ENCODE data around the gene LYPD4. TPM values are rescaled to one million over a fixed set of nuclear protein-coding genes. Genes with fewer than 3 reads are reported as not detected.

LYPD4 gene
- total RNA-seq, 1 experiment from 2014 or later: not detected

- TF ChIP-seq, protein P1, sequence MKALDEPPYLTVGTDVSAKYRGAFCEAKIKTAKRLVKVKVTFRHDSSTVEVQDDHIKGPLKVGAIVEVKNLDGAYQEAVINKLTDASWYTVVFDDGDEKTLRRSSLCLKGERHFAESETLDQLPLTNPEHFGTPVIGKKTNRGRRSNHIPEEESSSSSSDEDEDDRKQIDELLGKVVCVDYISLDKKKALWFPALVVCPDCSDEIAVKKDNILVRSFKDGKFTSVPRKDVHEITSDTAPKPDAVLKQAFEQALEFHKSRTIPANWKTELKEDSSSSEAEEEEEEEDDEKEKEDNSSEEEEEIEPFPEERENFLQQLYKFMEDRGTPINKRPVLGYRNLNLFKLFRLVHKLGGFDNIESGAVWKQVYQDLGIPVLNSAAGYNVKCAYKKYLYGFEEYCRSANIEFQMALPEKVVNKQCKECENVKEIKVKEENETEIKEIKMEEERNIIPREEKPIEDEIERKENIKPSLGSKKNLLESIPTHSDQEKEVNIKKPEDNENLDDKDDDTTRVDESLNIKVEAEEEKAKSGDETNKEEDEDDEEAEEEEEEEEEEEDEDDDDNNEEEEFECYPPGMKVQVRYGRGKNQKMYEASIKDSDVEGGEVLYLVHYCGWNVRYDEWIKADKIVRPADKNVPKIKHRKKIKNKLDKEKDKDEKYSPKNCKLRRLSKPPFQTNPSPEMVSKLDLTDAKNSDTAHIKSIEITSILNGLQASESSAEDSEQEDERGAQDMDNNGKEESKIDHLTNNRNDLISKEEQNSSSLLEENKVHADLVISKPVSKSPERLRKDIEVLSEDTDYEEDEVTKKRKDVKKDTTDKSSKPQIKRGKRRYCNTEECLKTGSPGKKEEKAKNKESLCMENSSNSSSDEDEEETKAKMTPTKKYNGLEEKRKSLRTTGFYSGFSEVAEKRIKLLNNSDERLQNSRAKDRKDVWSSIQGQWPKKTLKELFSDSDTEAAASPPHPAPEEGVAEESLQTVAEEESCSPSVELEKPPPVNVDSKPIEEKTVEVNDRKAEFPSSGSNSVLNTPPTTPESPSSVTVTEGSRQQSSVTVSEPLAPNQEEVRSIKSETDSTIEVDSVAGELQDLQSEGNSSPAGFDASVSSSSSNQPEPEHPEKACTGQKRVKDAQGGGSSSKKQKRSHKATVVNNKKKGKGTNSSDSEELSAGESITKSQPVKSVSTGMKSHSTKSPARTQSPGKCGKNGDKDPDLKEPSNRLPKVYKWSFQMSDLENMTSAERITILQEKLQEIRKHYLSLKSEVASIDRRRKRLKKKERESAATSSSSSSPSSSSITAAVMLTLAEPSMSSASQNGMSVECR (CRISPR knock-in tag; IDR thresholded peaks at IDR 0.05; ENCODE audit: borderline replicate concordance): no peak
- TF ChIP-seq HMGA2 (CRISPR knock-in tag; IDR thresholded peaks at IDR 0.05): no peak
- no peak for TF ChIP-seq ETV6 (CRISPR knock-in tag; IDR thresholded peaks at IDR 0.05)
- 0 out of 2 replicates have a peak, but pooled peaks have one; percentile 17 for TF ChIP-seq ESRRA (CRISPR knock-in tag; IDR thresholded peaks at IDR 0.05; ENCODE audit: borderline replicate concordance)
- TF ChIP-seq ZBTB21 (CRISPR knock-in tag; IDR thresholded peaks at IDR 0.05; ENCODE audit: borderline replicate concordance): 0 out of 2 replicates have a peak, but pooled peaks have one; percentile 16
- peak; percentile 68 for TF ChIP-seq ZNF671 (CRISPR knock-in tag; IDR thresholded peaks at IDR 0.05)
- TF ChIP-seq AFF4 (CRISPR knock-in tag; IDR thresholded peaks at IDR 0.05; ENCODE audit: borderline replicate concordance): no peak
- no peak; the same call in 1 of the 2 replicates for TF ChIP-seq ZNF532 (CRISPR knock-in tag; IDR thresholded peaks at IDR 0.05; ENCODE audit: borderline replicate concordance)
- TF ChIP-seq ZSCAN18 (CRISPR knock-in tag; IDR thresholded peaks at IDR 0.05): no peak
- TF ChIP-seq FOXP4 (CRISPR knock-in tag; IDR thresholded peaks at IDR 0.05): 0 out of 2 replicates have a peak, but pooled peaks have one; percentile 46
- TF ChIP-seq ZNF317 (CRISPR knock-in tag; IDR thresholded peaks at IDR 0.05; ENCODE audit: borderline replicate concordance, low read depth): no peak
- TF ChIP-seq ATF2 (CRISPR knock-in tag; IDR thresholded peaks at IDR 0.05; ENCODE audit: borderline replicate concordance, low read depth): no peak
- TF ChIP-seq ZNF263 (CRISPR knock-in tag; IDR thresholded peaks at IDR 0.05; ENCODE audit: low read depth): no peak
- no peak for TF ChIP-seq GTF2I (CRISPR knock-in tag; conservative IDR thresholded peaks at IDR 0.05)
- no peak for TF ChIP-seq MYBL2 (CRISPR knock-in tag; IDR thresholded peaks at IDR 0.05)
- TF ChIP-seq CREB1 (CRISPR knock-in tag; IDR thresholded peaks at IDR 0.05): no peak
- TF ChIP-seq NFATC4 (CRISPR knock-in tag; IDR thresholded peaks at IDR 0.05): 0 out of 2 replicates have a peak, but pooled peaks have one; percentile 29
- TF ChIP-seq ZNF423 (CRISPR knock-in tag; IDR thresholded peaks at IDR 0.05): no peak
- TF ChIP-seq SMAD3 (CRISPR knock-in tag; IDR thresholded peaks at IDR 0.05; ENCODE audit: borderline replicate concordance): no peak
These were observed 27.3 kb upstream of the LYPD4 start (continued) for GRCh38 chr19:41871573-41872383.

Measured in WTC11 (cell line).